OCI-LY7 (cell line): ENCODE measurements around the gene SNX19. TPM values are rescaled to one million over a fixed set of nuclear protein-coding genes. Genes with fewer than 3 reads are reported as not detected.

Experiments
- BruUV-seq: library from RNA; stranded (reverse); fragments of 400-500 nt; replicated peaks from 2 replicates; lab custom pipeline; 2021; lab: Mats Ljungman, UMichigan
- CTCF ChIA-PET: fragments of 300-600 bp; sonication (Branson Sonifier 250); formaldehyde crosslinking; loops from one replicate; lab custom pipeline; 2022; ENCODE audit warnings: antibody characterized with exemption; ENCODE audit not compliant: unreplicated experiment; lab: Charles Lee
- POLR2A ChIA-PET: fragments of 300-600 bp; sonication (Branson Sonifier 250); formaldehyde crosslinking; loops from one replicate; lab custom pipeline; 2022; ENCODE audit warnings: antibody characterized with exemption; lab: Charles Lee
- DNase-seq: peaks from one replicate; pipeline ENCODE4 v3.0.0-alpha.2; 2015; ENCODE audit warnings: low spot score
- H2AFZ ChIP-seq: fragments of 200-600 bp; sonication (generic), shearing (Covaris generic); 2 replicates; pipeline ENCODE4 v1.6.1; 2014; ENCODE audit warnings: mild to moderate bottlenecking, antibody characterized with exemption, low read length, moderate library complexity
- H3K27ac ChIP-seq: fragments of 200-600 bp; sonication (generic); 2 replicates; pipeline ENCODE4 v1.5.1; 2014; ENCODE audit warnings: mixed run types, low read depth, mild to moderate bottlenecking, moderate library complexity, low read length, inconsistent platforms; ENCODE audit not compliant: poor library complexity, severe bottlenecking
- H3K36me3 ChIP-seq: fragments of 200-600 bp; sonication (generic); 2 replicates; pipeline ENCODE4 v1.6.1; 2014; ENCODE audit warnings: mild to moderate bottlenecking, antibody characterized with exemption, low read length, moderate library complexity, mixed read lengths; ENCODE audit not compliant: insufficient read depth
- H3K4me1 ChIP-seq: fragments of 200-600 bp; sonication (generic); 2 replicates; pipeline ENCODE4 v1.5.1; 2014; ENCODE audit warnings: mild to moderate bottlenecking, low read length; ENCODE audit not compliant: insufficient read depth, poor library complexity, severe bottlenecking
- H3K4me2 ChIP-seq: fragments of 200-600 bp; sonication (generic); 2 replicates; pipeline ENCODE4 v1.6.1; 2014; ENCODE audit warnings: mild to moderate bottlenecking, low read length
- H3K4me3 ChIP-seq: fragments of 200-600 bp; sonication (generic); 2 replicates; pipeline ENCODE4 v1.5.1; 2014; ENCODE audit warnings: mild to moderate bottlenecking, low read depth, low read length; ENCODE audit not compliant: poor library complexity, severe bottlenecking
- H3K79me2 ChIP-seq: fragments of 200-600 bp; sonication (generic); 2 replicates; pipeline ENCODE4 v1.6.1; 2016; ENCODE audit warnings: low read depth, mild to moderate bottlenecking, low read length, moderate library complexity, mixed read lengths; ENCODE audit not compliant: insufficient read depth
- H3K9me2 ChIP-seq: fragments of 200-600 bp; sonication (generic); 2 replicates; pipeline ENCODE4 v1.6.1; 2016; ENCODE audit warnings: mild to moderate bottlenecking, low read length, mixed read lengths; ENCODE audit not compliant: insufficient read depth
- H3K9me3 ChIP-seq: fragments of 200-600 bp; sonication (generic); 2 replicates; pipeline ENCODE4 v1.6.1; 2014; ENCODE audit warnings: mild to moderate bottlenecking, mixed run types, low read length, mixed read lengths
- H4K20me1 ChIP-seq: fragments of 200-600 bp; sonication (generic); 2 replicates; pipeline ENCODE4 v1.6.1; 2014; ENCODE audit warnings: mild to moderate bottlenecking, antibody characterized with exemption, low read length, moderate library complexity, mixed read lengths; ENCODE audit not compliant: insufficient read depth
- EZH2phosphoT487 ChIP-seq: fragments of 200-600 bp; sonication (generic); IDR thresholded peaks from 2 replicates; pipeline ENCODE4 v1.6.1; 2018; ENCODE audit warnings: low read depth, borderline replicate concordance, mild to moderate bottlenecking, mixed run types, antibody characterized with exemption, low read length, moderate library complexity, mixed read lengths
- intact Hi-C: fragments of 100-400 bp; cut with micrococcal nuclease; formaldehyde crosslinking; loops from one replicate; pipeline ENCODE4 v1.10.0; 2022; ENCODE audit not compliant: unreplicated experiment
- total RNA-seq, 2 experiments: library from RNA; depleted of rRNA in 1 of 2; stranded (reverse); fragments of >200 nt in 1 of 2; shearing (Covaris generic) in 1 of 2; gene quantifications; 2 replicates each; pipeline ENCODE4 v1.2.3, GENCODE V29; 2014 to 2022
- TF ChIP-seq, protein P1 (sequence below): fragments of 200-600 bp; sonication (generic); conservative IDR thresholded peaks from 2 replicates; pipeline ENCODE4 v1.5.1; 2014; ENCODE audit warnings: mild to moderate bottlenecking, antibody characterized with exemption, low read length, moderate library complexity, mixed read lengths

Gene SNX19
- total RNA-seq, 2 experiments from 2014 or later: 35.0 to 35.8 TPM

DNA sequence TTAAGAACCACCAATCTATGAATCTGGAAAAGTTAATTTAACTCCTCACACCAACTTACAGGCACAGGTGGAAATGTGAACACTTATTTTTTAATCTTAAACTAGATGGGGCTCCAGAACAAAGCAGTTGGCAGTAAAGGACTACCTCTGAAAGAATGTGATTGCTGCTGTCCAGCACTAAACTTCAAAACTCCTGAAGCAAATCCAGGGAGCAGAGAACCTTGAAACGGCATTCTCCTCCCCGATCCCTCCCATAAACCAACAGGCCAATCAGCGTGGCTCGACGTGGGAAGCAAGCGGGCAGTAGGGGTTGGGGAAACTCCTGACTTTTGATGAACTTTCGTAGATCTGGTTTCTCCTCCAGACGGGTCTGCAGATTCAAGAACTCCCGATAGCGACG is 5.0 kb downstream of the SNX19 start:
- H3K27ac ChIP-seq: no peak overlapping the region
- peaks cover 7% of the 10 kb centered on the region for H3K4me1 ChIP-seq
- H4K20me1 ChIP-seq: no peaks in the 10 kb centered on the region
- no peak overlapping the region for H3K4me2 ChIP-seq
- H3K9me3 ChIP-seq: no peaks in the 10 kb centered on the region
- peaks cover 8% of the 10 kb centered on the region; the same call in 1 of the 2 replicates for H3K79me2 ChIP-seq
- no peak overlapping the region for H3K4me3 ChIP-seq
- H3K9me2 ChIP-seq: no peaks in the 10 kb centered on the region
- no TSS peak for BruUV-seq
- H2AFZ ChIP-seq: no peak overlapping the region
- TF ChIP-seq EZH2phosphoT487: no peak
- TF ChIP-seq, protein P1, sequence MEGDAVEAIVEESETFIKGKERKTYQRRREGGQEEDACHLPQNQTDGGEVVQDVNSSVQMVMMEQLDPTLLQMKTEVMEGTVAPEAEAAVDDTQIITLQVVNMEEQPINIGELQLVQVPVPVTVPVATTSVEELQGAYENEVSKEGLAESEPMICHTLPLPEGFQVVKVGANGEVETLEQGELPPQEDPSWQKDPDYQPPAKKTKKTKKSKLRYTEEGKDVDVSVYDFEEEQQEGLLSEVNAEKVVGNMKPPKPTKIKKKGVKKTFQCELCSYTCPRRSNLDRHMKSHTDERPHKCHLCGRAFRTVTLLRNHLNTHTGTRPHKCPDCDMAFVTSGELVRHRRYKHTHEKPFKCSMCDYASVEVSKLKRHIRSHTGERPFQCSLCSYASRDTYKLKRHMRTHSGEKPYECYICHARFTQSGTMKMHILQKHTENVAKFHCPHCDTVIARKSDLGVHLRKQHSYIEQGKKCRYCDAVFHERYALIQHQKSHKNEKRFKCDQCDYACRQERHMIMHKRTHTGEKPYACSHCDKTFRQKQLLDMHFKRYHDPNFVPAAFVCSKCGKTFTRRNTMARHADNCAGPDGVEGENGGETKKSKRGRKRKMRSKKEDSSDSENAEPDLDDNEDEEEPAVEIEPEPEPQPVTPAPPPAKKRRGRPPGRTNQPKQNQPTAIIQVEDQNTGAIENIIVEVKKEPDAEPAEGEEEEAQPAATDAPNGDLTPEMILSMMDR: no peak
- ChIA-PET POLR2A (interaction anchor here (0.6 kb wide), 1 partner anchor 20 kb away, joined by 3 read pairs; no protein-coding TSS in a partner anchor), CTCF (no interaction called here)
- intact Hi-C loops: loop anchor here (10.0 kb wide), 1 partner anchor 463 kb away; the partner anchor contains the start of gene NTM
- DNase-seq: no peak
- peaks cover 48% of the 10 kb centered on the region for H3K36me3 ChIP-seq

DNA sequence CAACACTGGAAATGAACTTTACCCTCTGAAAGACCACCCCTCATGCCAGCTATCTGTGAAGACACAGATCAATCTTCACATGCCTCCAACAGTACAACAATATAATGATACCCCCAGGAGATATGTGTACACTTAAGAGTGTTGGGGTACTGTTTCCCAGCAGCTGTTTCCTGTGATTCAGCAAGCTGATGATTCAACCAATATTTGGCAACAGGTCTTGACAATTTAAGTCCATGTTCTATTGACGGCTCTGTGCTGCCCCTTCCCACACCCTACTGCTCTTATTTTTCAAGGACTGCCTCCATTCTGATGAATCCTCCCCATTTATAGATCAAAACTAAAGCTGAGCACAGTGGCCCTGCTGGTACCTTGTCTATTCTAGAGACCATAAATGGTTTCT is 6.6 kb downstream of the SNX19 start:
- BruUV-seq: no TSS peak
- no peak overlapping the region for H3K27ac ChIP-seq
- H3K9me2 ChIP-seq: no peaks in the 10 kb centered on the region
- H3K4me3 ChIP-seq: no peak overlapping the region
- ChIA-PET POLR2A (interaction anchor here (1.1 kb wide), 1 partner anchor 10 kb away, joined by 5 read pairs; no protein-coding TSS in a partner anchor), CTCF (interaction anchor here (1.5 kb wide), 1 partner anchor 15 kb away, joined by 5 read pairs; no protein-coding TSS in a partner anchor)
- no peak overlapping the region for H2AFZ ChIP-seq
- no peaks in the 10 kb centered on the region for H4K20me1 ChIP-seq
- H3K4me2 ChIP-seq: no peak overlapping the region
- intact Hi-C loops: loop anchor here (10.0 kb wide), 1 partner anchor 465 kb away; the partner anchor contains the start of gene NTM
- H3K4me1 ChIP-seq: no peaks in the 10 kb centered on the region
- H3K36me3 ChIP-seq: peaks cover 58% of the 10 kb centered on the region
- DNase-seq: no peak
- no peak for TF ChIP-seq EZH2phosphoT487
- TF ChIP-seq, protein P1: no peak
- H3K79me2 ChIP-seq: no peaks in the 10 kb centered on the region
- H3K9me3 ChIP-seq: no peaks in the 10 kb centered on the region
